GM12801 (cell line): ENCODE measurements around the gene GAS2L1.

Source experiments
- TF ChIP-seq, protein P1 (sequence below): IDR thresholded peaks from one replicate; pipeline ENCODE4 v1.5.1; 2011; ENCODE audit warnings: control low read depth; ENCODE audit not compliant: insufficient read length; ENCODE audit errors: extremely low read depth

GAS2L1 gene

DNA sequence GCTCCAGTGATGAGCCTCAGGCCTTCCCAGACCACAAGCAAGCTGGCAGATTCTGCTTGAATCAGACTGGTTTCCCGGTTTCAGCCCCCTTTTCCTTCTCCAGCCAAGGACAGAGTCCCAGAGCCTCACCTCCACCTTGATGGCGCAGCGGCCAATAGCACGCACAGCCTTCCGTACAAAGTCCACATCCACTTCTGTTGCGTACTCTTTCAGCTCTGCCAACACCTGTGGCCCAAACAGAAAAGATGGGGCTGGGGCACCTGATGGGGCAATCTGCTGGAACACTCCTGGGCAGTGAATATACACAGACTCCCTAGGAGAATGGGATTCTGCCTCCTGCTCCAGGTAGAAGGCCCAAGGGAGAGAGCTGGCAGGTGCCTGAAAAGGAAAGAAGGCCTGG lies 44.6 kb downstream of the GAS2L1 start:
- TF ChIP-seq, protein P1, sequence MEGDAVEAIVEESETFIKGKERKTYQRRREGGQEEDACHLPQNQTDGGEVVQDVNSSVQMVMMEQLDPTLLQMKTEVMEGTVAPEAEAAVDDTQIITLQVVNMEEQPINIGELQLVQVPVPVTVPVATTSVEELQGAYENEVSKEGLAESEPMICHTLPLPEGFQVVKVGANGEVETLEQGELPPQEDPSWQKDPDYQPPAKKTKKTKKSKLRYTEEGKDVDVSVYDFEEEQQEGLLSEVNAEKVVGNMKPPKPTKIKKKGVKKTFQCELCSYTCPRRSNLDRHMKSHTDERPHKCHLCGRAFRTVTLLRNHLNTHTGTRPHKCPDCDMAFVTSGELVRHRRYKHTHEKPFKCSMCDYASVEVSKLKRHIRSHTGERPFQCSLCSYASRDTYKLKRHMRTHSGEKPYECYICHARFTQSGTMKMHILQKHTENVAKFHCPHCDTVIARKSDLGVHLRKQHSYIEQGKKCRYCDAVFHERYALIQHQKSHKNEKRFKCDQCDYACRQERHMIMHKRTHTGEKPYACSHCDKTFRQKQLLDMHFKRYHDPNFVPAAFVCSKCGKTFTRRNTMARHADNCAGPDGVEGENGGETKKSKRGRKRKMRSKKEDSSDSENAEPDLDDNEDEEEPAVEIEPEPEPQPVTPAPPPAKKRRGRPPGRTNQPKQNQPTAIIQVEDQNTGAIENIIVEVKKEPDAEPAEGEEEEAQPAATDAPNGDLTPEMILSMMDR: no peak

DNA sequence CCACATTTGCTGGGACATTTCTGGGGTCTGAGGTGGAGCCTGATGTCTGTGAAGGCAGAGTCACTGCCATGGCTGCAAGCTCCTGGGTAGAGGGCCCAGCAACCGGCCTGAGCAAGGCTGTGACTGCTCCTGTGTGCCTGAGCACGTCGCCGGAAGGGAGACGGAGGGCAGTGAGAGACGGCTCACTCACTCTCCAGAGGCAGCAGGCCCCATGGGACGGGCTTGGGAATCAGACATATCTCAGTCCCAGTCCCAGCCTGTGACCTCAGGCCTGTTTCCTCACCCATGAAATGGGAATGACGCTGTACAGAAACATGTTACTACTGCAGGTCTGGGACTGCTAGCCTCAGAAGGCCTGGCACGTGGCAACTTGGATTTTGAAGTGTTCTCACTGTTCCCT lies 45.4 kb downstream of the GAS2L1 start:
- TF ChIP-seq, protein P1: no peak

DNA sequence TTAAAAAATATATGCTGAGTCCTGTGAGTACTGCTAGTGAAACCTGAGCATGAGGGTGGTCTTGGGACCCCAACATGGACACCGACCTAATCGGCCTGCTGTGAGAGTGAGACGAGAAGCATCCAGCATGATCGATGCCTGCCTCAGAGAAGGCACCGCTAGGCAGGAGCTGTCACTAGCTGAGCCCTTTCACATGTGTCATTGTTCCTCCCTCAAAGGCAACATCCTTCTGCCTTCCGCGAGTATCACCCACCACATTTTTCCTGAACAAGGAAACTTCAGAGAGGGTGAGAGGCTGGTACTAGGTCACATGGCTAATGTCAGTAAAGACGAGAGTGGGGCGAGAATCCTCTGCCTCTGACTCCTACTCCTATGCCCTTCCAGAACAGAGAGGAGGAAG lies 46.3 kb downstream of the GAS2L1 start:
- TF ChIP-seq, protein P1: no peak

DNA sequence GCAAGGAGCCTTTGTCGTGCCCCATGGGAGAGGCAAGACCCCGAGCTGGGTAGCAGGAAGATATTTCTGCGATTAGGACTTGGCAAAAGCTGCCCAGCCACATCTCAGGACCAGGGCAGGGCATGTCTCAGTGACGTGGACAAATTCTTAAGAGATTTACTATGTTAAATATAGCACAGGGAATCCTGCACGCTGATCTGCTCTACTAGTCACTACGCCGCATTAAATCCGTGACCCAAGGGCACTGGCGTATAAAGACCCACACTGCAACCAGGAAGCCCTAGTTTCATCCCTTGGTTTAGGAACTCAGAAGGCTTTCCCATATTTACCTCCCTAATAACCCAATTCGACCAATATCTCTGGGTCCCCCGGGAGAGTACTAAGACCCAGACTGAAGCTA lies 46.8 kb downstream of the GAS2L1 start:
- TF ChIP-seq, protein P1: no peak

DNA sequence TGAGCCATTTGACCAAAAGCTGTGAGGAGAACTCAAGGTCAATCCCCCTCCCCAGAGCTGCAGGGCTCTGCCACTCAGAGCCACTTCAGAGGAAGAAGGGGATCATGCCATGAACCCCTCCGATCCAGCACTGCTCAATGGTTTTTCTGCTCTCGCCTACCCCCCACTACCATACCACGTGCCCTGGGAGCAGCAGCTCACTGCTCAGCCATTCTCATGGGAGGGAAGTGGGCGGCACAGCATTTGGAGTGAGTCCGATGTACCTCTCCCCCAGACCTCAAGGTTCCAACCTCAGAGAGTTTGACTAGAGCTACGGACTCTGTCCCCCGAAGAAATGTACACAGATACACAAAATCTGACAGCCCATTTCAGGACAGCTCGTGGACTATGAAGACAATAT lies 47.4 kb downstream of the GAS2L1 start:
- TF ChIP-seq, protein P1: no peak

DNA sequence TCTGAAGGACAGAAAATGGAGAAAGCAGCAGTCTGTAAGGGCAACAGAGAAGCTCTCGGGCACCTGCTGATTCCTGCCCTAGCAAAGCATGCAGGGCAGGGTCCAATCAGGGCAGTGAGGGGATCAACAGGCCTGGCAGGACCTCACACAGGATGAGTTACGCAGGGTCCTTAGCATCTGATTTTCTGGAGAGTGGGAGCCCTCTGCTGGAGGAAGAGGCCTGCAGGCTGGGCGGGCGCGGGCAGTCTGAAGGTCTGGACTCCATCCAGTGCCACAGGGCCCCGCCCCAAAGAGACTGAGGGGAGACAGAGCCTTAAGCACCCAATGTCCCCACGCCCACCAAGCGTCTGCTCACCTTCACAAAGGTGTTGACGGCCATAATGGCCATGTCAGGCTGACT lies 53.0 kb downstream of the GAS2L1 start:
- TF ChIP-seq, protein P1: no peak
